DND-41 (cell line): ENCODE results near the gene ADI1.

Source experiments
- ATAC-seq: fragments of 200-7000 bp; cut with Tn5 transposase; 3 replicates; pipeline ENCODE4 v1.9.1; 2021; ENCODE audit warnings: low read depth; ENCODE audit not compliant: insufficient read depth
- DNase-seq: peaks from one replicate; pipeline ENCODE4 v3.0.0-alpha.2; 2020
- H2AFZ ChIP-seq: 2 replicates; pipeline ENCODE4 v1.6.0; 2012; ENCODE audit warnings: low read depth, low read length
- H3K27ac ChIP-seq: 2 replicates; pipeline ENCODE4 v1.5.1; 2012; ENCODE audit warnings: low read length, inconsistent platforms
- H3K27me3 ChIP-seq: fragments of 200-600 bp; sonication (generic); 2 replicates; pipeline ENCODE4 v1.6.0; 2012; ENCODE audit warnings: low read length, mild to moderate bottlenecking, inconsistent platforms; ENCODE audit not compliant: insufficient read depth, poor library complexity
- H3K36me3 ChIP-seq: 2 replicates; pipeline ENCODE4 v1.5.1; 2012; ENCODE audit warnings: low read length, inconsistent platforms; ENCODE audit not compliant: insufficient read depth
- H3K4me1 ChIP-seq: 2 replicates; pipeline ENCODE4 v1.5.1; 2012; ENCODE audit warnings: mild to moderate bottlenecking, low read length; ENCODE audit not compliant: insufficient read depth
- H3K4me2 ChIP-seq: 2 replicates; pipeline ENCODE4 v1.6.0; 2012; ENCODE audit warnings: mild to moderate bottlenecking, moderate library complexity, low read length, inconsistent platforms; ENCODE audit not compliant: insufficient read depth
- H3K4me3 ChIP-seq, 2 experiments: fragments of 200-600 bp in 1 of 2; shearing (Covaris generic) in 1 of 2; 2 replicates each; pipeline ENCODE4 v1.5.1; 2012 to 2016; ENCODE audit warnings: inconsistent platforms in 2 of 2, low read length in 2 of 2, mild to moderate bottlenecking in 2 of 2, low read depth in 1 of 2, moderate library complexity in 1 of 2
- H3K79me2 ChIP-seq: 2 replicates; pipeline ENCODE4 v1.6.0; 2012; ENCODE audit warnings: low read length, inconsistent platforms; ENCODE audit not compliant: insufficient read depth
- H3K9ac ChIP-seq: 2 replicates; pipeline ENCODE4 v1.6.0; 2012; ENCODE audit warnings: low read depth, mild to moderate bottlenecking, inconsistent platforms, low read length, moderate library complexity
- H3K9me3 ChIP-seq: 2 replicates; pipeline ENCODE4 v1.5.1; 2012; ENCODE audit warnings: low read length, moderate library complexity, mild to moderate bottlenecking, inconsistent platforms; ENCODE audit not compliant: insufficient read depth, severe bottlenecking
- H4K20me1 ChIP-seq: 2 replicates; pipeline ENCODE4 v1.6.0; 2012; ENCODE audit warnings: low read length; ENCODE audit not compliant: insufficient read depth
- EZH2 ChIP-seq: IDR thresholded peaks from 3 replicates; pipeline ENCODE4 v1.6.1; 2012; ENCODE audit warnings: borderline replicate concordance, low read depth, mild to moderate bottlenecking, moderate library complexity, low read length, inconsistent platforms; ENCODE audit not compliant: severe bottlenecking
- TF ChIP-seq, protein P1 (sequence below): IDR thresholded peaks from 2 replicates; pipeline ENCODE4 v1.5.1; 2012; ENCODE audit warnings: borderline replicate concordance, low read length, moderate library complexity, mild to moderate bottlenecking; ENCODE audit not compliant: poor library complexity, severe bottlenecking; ENCODE audit errors: extremely low read depth

ADI1 gene

DNA sequence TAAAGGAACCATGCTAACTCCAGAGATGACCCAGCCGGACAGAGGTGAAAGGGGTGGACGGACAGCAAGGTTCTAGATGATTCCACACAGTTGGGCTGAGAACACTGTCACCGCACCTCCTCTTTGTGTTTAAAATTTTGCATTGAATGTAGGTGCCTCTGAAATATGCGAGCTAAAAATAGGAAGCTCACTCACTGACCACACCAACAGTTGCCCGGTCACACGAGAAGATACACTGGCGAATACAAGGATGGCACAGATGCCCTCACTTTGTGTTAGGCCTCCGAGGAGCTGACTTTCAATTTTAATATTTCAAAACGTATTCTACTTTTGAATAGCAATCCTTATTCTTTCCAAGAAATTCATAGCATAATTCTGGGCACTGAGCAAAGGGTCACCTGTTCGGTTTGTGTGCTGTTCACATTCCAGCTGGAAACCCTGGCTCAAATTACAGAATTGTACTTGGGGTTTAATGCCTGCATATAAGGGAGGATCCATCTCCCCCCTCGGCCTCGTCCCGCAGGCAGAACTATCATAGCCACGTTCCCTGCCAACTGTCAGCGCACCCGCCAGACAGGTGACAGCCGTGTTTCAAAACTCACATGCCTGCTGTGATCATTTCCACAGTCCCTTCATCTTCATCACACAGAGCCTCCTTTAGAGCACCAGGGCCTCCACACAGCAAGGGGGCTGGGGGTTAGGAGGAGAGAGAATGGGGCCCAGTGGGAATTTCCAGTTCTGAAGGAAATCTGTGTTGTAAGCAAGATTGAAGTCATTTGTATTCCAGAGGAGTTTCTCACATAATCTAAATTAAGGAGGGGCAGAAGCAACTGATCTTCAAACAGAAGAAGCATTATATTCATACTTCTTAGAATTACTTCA is 48.2 kb downstream of the ADI1 start:
- H3K4me3 ChIP-seq, result no peak overlapping the region
- H4K20me1 ChIP-seq, result no peaks in the 10 kb centered on the region
- no peak overlapping the region for H3K4me2 ChIP-seq
- ATAC-seq (no peak), DNase-seq (no peak)
- H3K4me1 ChIP-seq, result no peaks in the 10 kb centered on the region
- H3K27me3 ChIP-seq, result no peaks in the 10 kb centered on the region
- no peak for TF ChIP-seq EZH2
- TF ChIP-seq, protein P1, sequence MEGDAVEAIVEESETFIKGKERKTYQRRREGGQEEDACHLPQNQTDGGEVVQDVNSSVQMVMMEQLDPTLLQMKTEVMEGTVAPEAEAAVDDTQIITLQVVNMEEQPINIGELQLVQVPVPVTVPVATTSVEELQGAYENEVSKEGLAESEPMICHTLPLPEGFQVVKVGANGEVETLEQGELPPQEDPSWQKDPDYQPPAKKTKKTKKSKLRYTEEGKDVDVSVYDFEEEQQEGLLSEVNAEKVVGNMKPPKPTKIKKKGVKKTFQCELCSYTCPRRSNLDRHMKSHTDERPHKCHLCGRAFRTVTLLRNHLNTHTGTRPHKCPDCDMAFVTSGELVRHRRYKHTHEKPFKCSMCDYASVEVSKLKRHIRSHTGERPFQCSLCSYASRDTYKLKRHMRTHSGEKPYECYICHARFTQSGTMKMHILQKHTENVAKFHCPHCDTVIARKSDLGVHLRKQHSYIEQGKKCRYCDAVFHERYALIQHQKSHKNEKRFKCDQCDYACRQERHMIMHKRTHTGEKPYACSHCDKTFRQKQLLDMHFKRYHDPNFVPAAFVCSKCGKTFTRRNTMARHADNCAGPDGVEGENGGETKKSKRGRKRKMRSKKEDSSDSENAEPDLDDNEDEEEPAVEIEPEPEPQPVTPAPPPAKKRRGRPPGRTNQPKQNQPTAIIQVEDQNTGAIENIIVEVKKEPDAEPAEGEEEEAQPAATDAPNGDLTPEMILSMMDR, result no peak
- no peaks in the 10 kb centered on the region for H3K9me3 ChIP-seq
- no peak overlapping the region for H3K27ac ChIP-seq
- no peak overlapping the region for H3K9ac ChIP-seq
- H3K36me3 ChIP-seq, result peaks cover 75% of the 10 kb centered on the region
- no peaks in the 10 kb centered on the region for H3K79me2 ChIP-seq
- no peak overlapping the region for H2AFZ ChIP-seq

DNA sequence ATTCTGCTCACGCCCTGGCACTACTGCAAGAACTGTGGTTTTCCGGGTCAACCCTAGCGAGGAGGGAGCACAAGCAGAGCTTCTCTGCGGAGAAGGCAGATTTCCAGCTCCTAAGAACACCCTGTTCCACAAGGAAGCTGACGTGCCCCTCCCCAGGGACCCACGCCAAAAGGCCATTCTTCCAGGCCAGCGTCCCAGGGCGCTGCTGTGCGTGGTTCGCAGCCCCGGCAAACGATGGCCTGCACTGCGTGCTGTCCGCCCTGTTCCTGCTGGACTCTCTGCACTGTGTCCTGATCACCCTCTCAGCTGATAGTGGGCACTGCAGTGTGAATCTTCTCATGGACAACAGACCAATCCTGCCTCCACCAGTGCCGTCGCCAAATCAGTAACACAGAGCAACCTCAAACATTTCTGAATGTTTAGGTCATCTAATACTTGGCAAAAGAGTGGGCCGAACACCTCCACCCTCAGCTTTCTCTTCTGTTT is 49.1 kb downstream of the ADI1 start:
- Histone ChIP-seq H4K20me1 (no peaks in the 10 kb centered on the region), H3K4me2 (no peak overlapping the region), H3K4me1 (no peaks in the 10 kb centered on the region), H3K27ac (no peak overlapping the region), H3K9me3 (no peaks in the 10 kb centered on the region), H3K36me3 (peaks cover 75% of the 10 kb centered on the region), H3K79me2 (no peaks in the 10 kb centered on the region), H2AFZ (no peak overlapping the region), H3K4me3 (no peak overlapping the region), H3K9ac (no peak overlapping the region), H3K27me3 (no peaks in the 10 kb centered on the region)
- DNase-seq (no peak), ATAC-seq (no peak)
- TF ChIP-seq EZH2, result no peak

DNA sequence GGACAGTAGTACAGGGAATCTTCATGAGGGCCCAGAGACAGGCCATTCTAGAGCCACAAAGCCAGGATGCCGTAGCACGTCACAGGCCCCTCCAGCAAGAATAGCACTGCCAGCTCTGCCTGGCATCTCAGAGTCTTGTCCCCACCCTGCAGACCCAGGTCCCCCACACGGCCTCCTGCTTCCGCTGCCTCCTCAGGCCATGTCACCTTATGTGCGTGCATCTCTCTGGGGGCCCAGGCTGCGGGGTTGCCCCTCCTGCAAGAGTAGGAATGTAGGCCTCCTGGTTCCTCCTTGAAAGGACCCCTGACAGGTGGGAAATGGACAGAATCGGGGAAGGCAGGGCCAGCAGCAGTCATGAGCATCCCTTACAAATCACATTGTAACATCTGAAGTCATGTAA is 49.8 kb downstream of the ADI1 start:
- H3K4me1 ChIP-seq, result no peaks in the 10 kb centered on the region
- no peak for DNase-seq

More for the DNA sequence above, 49.8 kb downstream of the ADI1 start:
- Histone ChIP-seq H3K36me3 (peaks cover 77% of the 10 kb centered on the region), H3K27me3 (no peaks in the 10 kb centered on the region), H3K79me2 (no peaks in the 10 kb centered on the region), H4K20me1 (no peaks in the 10 kb centered on the region), H3K4me3 (no peak overlapping the region), H3K4me2 (no peak overlapping the region), H3K27ac (no peak overlapping the region), H3K9ac (no peak overlapping the region), H3K9me3 (no peaks in the 10 kb centered on the region), H2AFZ (no peak overlapping the region)
- no peak for TF ChIP-seq EZH2
- TF ChIP-seq, protein P1, result no peak
- no peak for ATAC-seq
